NCI-H524 (cell line): ENCODE measurements around the gene NDUFAF2.

ENCODE experiments used
- DNase-seq, 2 experiments: peaks; one replicate each; lab custom pipeline; 2025; lab: John Stamatoyannopoulos, UW

NDUFAF2 gene

GRCh38 chr5:61123145-61123544 is 178.1 kb downstream of the NDUFAF2 start:
- DNase-seq: no peak

GRCh38 chr5:61130289-61130688 is 185.3 kb downstream of the NDUFAF2 start:
- no peak for DNase-seq

- DNase-seq: no peak
Measured at GRCh38 chr5:61132559-61132958, 187.6 kb downstream of the NDUFAF2 start.

- no peak for DNase-seq
Measured at GRCh38 chr5:61137835-61138234, 192.8 kb downstream of the NDUFAF2 start.

- DNase-seq: no peak
Measured at GRCh38 chr5:61139094-61139873, 194.3 kb downstream of the NDUFAF2 start.

- DNase-seq: no peak
Measured at GRCh38 chr5:61139931-61140330, 194.9 kb downstream of the NDUFAF2 start.

- no peak for DNase-seq
Measured at GRCh38 chr5:61141801-61142200, 196.8 kb downstream of the NDUFAF2 start.

- DNase-seq: no peak
Measured at GRCh38 chr5:61142391-61142790, 197.4 kb downstream of the NDUFAF2 start.

GRCh38 chr5:61142811-61143210 is 197.8 kb downstream of the NDUFAF2 start:
- DNase-seq: no peak

- no peak for DNase-seq
Measured at GRCh38 chr5:61148515-61148914, 203.5 kb downstream of the NDUFAF2 start.

GRCh38 chr5:61151893-61152292 is 206.9 kb downstream of the NDUFAF2 start:
- no peak for DNase-seq

GRCh38 chr5:61159070-61159469 is 214.1 kb downstream of the NDUFAF2 start:
- no peak for DNase-seq

- no peak for DNase-seq
Measured at GRCh38 chr5:61159836-61160235, 214.8 kb downstream of the NDUFAF2 start.

- DNase-seq: peak in 1 of 2 experiments; percentile 4
Measured at GRCh38 chr5:61160497-61160896, 215.5 kb downstream of the NDUFAF2 start.

GRCh38 chr5:61162010-61162831 is 217.2 kb downstream of the NDUFAF2 start, which contains the start of gene SMIM15:
Gene SMIM15, minus strand, starts transcription at chr5:61162468. Its CDS starts 2,297 bp downstream, at chr5:61160171.
- peak; percentile 89 to 91 for DNase-seq

GRCh38 chr5:61162832-61163567 is 218.0 kb downstream of the NDUFAF2 start:
- DNase-seq: peak; percentile 47 to 61

- no peak for DNase-seq
Measured at GRCh38 chr5:61163905-61164304, 218.9 kb downstream of the NDUFAF2 start.

- DNase-seq: peak in 1 of 2 experiments; percentile 34
Measured at GRCh38 chr5:61167382-61167781, 222.4 kb downstream of the NDUFAF2 start.

GRCh38 chr5:61168951-61169350 is 223.9 kb downstream of the NDUFAF2 start:
- DNase-seq: no peak

GRCh38 chr5:61171479-61171878 is 226.5 kb downstream of the NDUFAF2 start:
- no peak for DNase-seq

- no peak for DNase-seq
Measured at GRCh38 chr5:61176631-61177030, 231.6 kb downstream of the NDUFAF2 start.

- no peak for DNase-seq
Measured at GRCh38 chr5:61177070-61177469, 232.1 kb downstream of the NDUFAF2 start.
